K562 (cell line): ENCODE measurements around the gene MCU. TPM values are rescaled to one million over a fixed set of nuclear protein-coding genes. Genes with fewer than 3 reads are reported as not detected.

ENCODE experiments used
- DPF2 ChIP-seq: fragments of 450-650 bp; IDR thresholded peaks from 2 replicates; pipeline ENCODE4 v1.6.1; 2016
- FOXA1 ChIP-seq: fragments of 450-650 bp; IDR thresholded peaks from 2 replicates; pipeline ENCODE4 v1.6.1; 2016; ENCODE audit warnings: mild to moderate bottlenecking, borderline replicate concordance
- FOXA3 ChIP-seq, 2 experiments: fragments of 450-650 bp in 1 of 2; sonication (generic) in 1 of 2; formaldehyde crosslinking; IDR thresholded peaks in 1 of 2; conservative IDR thresholded peaks in 1 of 2; 2 replicates each; pipeline versions ENCODE4 v1.4.0 to v1.8.0; 2020 to 2022; ENCODE audit warnings: mild to moderate bottlenecking in 2 of 2, missing genetic modification reagents in 1 of 2
- GATA2 ChIP-seq: sonication (generic); formaldehyde crosslinking; IDR thresholded peaks from 2 replicates; pipeline ENCODE4 v1.4.0; 2020; ENCODE audit warnings: mild to moderate bottlenecking, missing genetic modification reagents
- HEY1 ChIP-seq: fragments of 250-450 bp; sonication (Bioruptor Pico); IDR thresholded peaks from 2 replicates; pipeline ENCODE4 v1.5.0; 2020; ENCODE audit warnings: mild to moderate bottlenecking, moderate library complexity, borderline replicate concordance
- KLF13 ChIP-seq: fragments of 450-650 bp; IDR thresholded peaks from 2 replicates; pipeline ENCODE4 v1.6.1; 2016; ENCODE audit warnings: missing genetic modification characterization, low read depth, mild to moderate bottlenecking, missing compliant biosample characterization, moderate library complexity, borderline replicate concordance
- NCOR1 ChIP-seq: fragments of 450-650 bp; IDR thresholded peaks from 2 replicates; pipeline ENCODE4 v1.6.1; 2016; ENCODE audit warnings: mild to moderate bottlenecking, moderate library complexity
- PHF20 ChIP-seq: fragments of 450-650 bp; IDR thresholded peaks from 2 replicates; pipeline ENCODE4 v1.6.1; 2018; ENCODE audit not compliant: partially characterized antibody
- RAD21 ChIP-seq, 2 experiments: fragments of 250-450 bp in 1 of 2; fragments of 450-650 bp in 1 of 2; sonication (Bioruptor Pico) in 1 of 2; formaldehyde crosslinking in 1 of 2; IDR thresholded peaks in 1 of 2; conservative IDR thresholded peaks in 1 of 2; 2 replicates each; pipeline versions ENCODE4 v1.4.0 to v1.8.0; 2020 to 2022; ENCODE audit warnings: mild to moderate bottlenecking in 2 of 2, moderate library complexity in 1 of 2
- RBBP5 ChIP-seq: fragments of 200-600 bp; sonication (generic); IDR thresholded peaks from 2 replicates; pipeline ENCODE4 v1.6.1; 2012; ENCODE audit warnings: borderline replicate concordance, mild to moderate bottlenecking, low read length, control low read depth, inconsistent platforms; ENCODE audit not compliant: insufficient read depth, poor library complexity, severe bottlenecking
- RNF2 ChIP-seq: sonication (generic); IDR thresholded peaks from 2 replicates; pipeline ENCODE4 v1.6.1; 2016
- TBL1XR1 ChIP-seq, 2 experiments: IDR thresholded peaks; 2 replicates each; pipeline ENCODE4 v1.6.1; 2012; ENCODE audit warnings: improper control_type of control experiment in 2 of 2, low read length in 2 of 2, mild to moderate bottlenecking in 1 of 2
- ZMIZ1 ChIP-seq, 2 experiments: fragments of 150-350 bp in 1 of 2; IDR thresholded peaks; 2 replicates each; pipeline ENCODE4 v1.6.1; 2012 to 2016; ENCODE audit warnings: low read depth in 2 of 2, low read length in 2 of 2, mild to moderate bottlenecking in 1 of 2, moderate library complexity in 1 of 2
- polyA plus RNA-seq, 8 experiments: library from polyadenylated mRNA; depleted of rRNA in 4 of 8; stranded (reverse) in 5 of 8; unstranded in 3 of 8; fragments of >200 nt; fragmentation: Nextera tagmentation in 2 of 8; fragmentation: Illumina TruSeq in 1 of 8; extraction: Ambion mirVana in 2 of 8; extraction: Trizol in 1 of 8; gene quantifications; 2 replicates each; pipeline versions ENCODE4 v1.2.1 to v1.2.3, GENCODE V29; 2011 to 2014; ENCODE audit warnings: inconsistent platforms in 1 of 8, missing spikeins in 1 of 8
- total RNA-seq, 7 experiments: library from RNA; depleted of rRNA in 6 of 7; stranded (reverse); fragments of >200 nt in 6 of 7; fragmentation: Illumina TruSeq in 2 of 7; extraction: Trizol in 2 of 7; gene quantifications; 2 replicates each; pipeline versions ENCODE4 v1.2.1 to v1.2.3, GENCODE V29; 2011 to 2021; ENCODE audit warnings: low replicate concordance in 1 of 7

MCU gene
- total and polyA plus RNA-seq, 9 of the 15 experiments (the other 6 are each of a cell fraction or from before 2014, with no cell fraction given), result 8.2 to 88.8 (median 21.3) TPM

- TF ChIP-seq ZMIZ1 (IDR thresholded peaks at IDR 0.05; ENCODE audit: low read depth in 2 of 2, low read length in 2 of 2) (no peak), NCOR1 (no peak), HEY1 (CRISPR knock-in tag) (no peak), TBL1XR1 (IDR thresholded peaks at IDR 0.05; ENCODE audit: low read length in 2 of 2) (no peak), DPF2 (no peak), PHF20 (no peak), RAD21 (CRISPR knock-in tag; conservative IDR thresholded peaks at IDR 0.05 in 1 of 2, IDR thresholded peaks at IDR 0.05 in 1 of 2) (no peak), FOXA1 (no peak), GATA2 (CRISPR knock-in tag) (no peak), KLF13 (no peak), FOXA3 (CRISPR knock-in tag; conservative IDR thresholded peaks at IDR 0.05 in 1 of 2, IDR thresholded peaks at IDR 0.05 in 1 of 2) (no peak), RNF2 (no peak), RBBP5 (no peak)
These were observed 234.1 kb downstream of the MCU start (continued) for GRCh38 chr10:72925951-72926465.
